Gastroesophageal sphincter (tissue), 4 donors: Measurements from ENCODE around the gene RGS12. TPM values are rescaled to one million over a fixed set of nuclear protein-coding genes. Genes with fewer than 3 reads are reported as not detected.

ENCODE experiments used
- ATAC-seq: fragments of 150-250 bp; one replicate; pipeline ENCODE4 v1.9.1; 2016; ENCODE audit warnings: mild to moderate bottlenecking, moderate library complexity
- H3K27ac ChIP-seq, 4 donors: fragments of 200-600 bp; sonication (generic) in 3 of 4; 1 replicate in 3 of 4; 2 replicates in 1 of 4; pipeline ENCODE4 v1.5.1; 2016 to 2019
- H3K27me3 ChIP-seq: fragments of 200-600 bp; sonication (generic); one replicate; pipeline ENCODE4 v1.5.1; 2019
- H3K36me3 ChIP-seq, 2 donors: fragments of 200-600 bp; sonication (generic); one replicate each; pipeline ENCODE4 v1.5.1; 2019; ENCODE audit warnings: control low read depth in 1 of 2
- H3K4me1 ChIP-seq, 3 donors: fragments of 200-600 bp; sonication (generic); 1 replicate in 2 of 3; 2 replicates in 1 of 3; pipeline ENCODE4 v1.5.1; 2016 to 2019; ENCODE audit warnings: control low read depth in 2 of 3
- H3K4me3 ChIP-seq, 2 donors: fragments of 200-600 bp; sonication (generic); one replicate each; pipeline ENCODE4 v1.5.1; 2019; ENCODE audit warnings: mild to moderate bottlenecking in 1 of 2, moderate library complexity in 1 of 2
- H3K9me3 ChIP-seq, 3 donors: fragments of 200-600 bp; sonication (generic); one replicate each; pipeline ENCODE4 v1.5.1; 2017 to 2019; ENCODE audit warnings: control low read depth in 2 of 3
- EP300 ChIP-seq: sonication (generic); formaldehyde crosslinking; IDR thresholded peaks from one replicate; pipeline ENCODE4 v1.6.1; 2017; ENCODE audit warnings: antibody characterized with exemption, mild to moderate bottlenecking
- POLR2A ChIP-seq, 2 donors: fragments of 450-650 bp; IDR thresholded peaks; one replicate each; pipeline ENCODE4 v1.6.1; 2017; ENCODE audit warnings: antibody characterized with exemption in 2 of 2, mild to moderate bottlenecking in 2 of 2, moderate library complexity in 1 of 2
- POLR2AphosphoS5 ChIP-seq: sonication (generic); formaldehyde crosslinking; IDR thresholded peaks from one replicate; pipeline ENCODE4 v1.6.1; 2017; ENCODE audit warnings: antibody characterized with exemption
- whole genome bisulfite sequencing, 2 donors: methylation state at CpG; one replicate each; pipeline ENCODE4 v1.1.5; 2018; ENCODE audit warnings: low coverage in 1 of 2; 5-methylcytosine and 5-hydroxymethylcytosine counted together
- total RNA-seq, 4 donors: library from RNA; depleted of rRNA; stranded (reverse); fragments of >200 nt; gene quantifications; one replicate each; pipeline ENCODE4 v1.1.0, GENCODE V29; 2016
- TF ChIP-seq, protein P1 (sequence below), 4 experiments: fragments of 200-600 bp in 2 of 4; fragments of 450-650 bp in 2 of 4; sonication (generic) in 1 of 4; IDR thresholded peaks; one replicate each; pipeline ENCODE4 v1.5.1; 2017 to 2019; ENCODE audit warnings: antibody characterized with exemption in 4 of 4, mild to moderate bottlenecking in 2 of 4, moderate library complexity in 2 of 4

RGS12 gene
- total RNA-seq, 4 donors from 2014 or later, result 24.1 to 32.7 (median 29.1) TPM

DNA sequence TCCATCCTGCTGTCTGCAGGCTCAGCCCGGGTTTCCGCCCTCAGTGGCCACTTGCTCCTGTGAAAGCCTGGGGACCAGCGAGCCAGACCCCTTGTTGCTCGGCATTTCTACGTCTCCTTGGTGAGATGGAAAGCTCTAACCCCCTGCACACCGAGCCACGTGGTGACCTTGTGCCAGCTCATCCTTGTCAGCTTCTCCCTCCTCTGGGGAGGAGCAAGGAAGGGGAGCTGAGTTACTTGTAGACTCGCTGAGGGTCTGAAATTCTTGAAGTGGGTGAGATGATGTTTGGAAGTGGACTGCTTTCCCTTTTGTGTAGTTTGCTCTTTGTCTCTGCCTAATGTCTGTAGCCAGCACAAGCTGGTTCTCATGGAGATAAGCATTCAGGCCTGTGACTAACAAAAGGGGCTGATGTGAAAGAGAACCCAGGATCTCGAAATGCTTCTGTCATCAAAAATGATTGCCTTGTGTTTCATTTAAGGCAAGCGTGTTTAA, 29.3 kb downstream of the RGS12 start:
- 51 to 70% methylated on average over 3 to 10 of the region's 10 CpGs for WGBS, 2 donors
- Histone ChIP-seq H3K4me3 (no peak overlapping the region), H3K4me1 (peaks cover 0 to 27% (median 0%) of the 10 kb centered on the region in 3 donors), H3K27ac (no peak overlapping the region), H3K36me3 (peaks cover 0 to 29% of the 10 kb centered on the region in 2 donors), H3K9me3 (no peaks in the 10 kb centered on the region), H3K27me3 (no peaks in the 10 kb centered on the region)
- TF ChIP-seq EP300 (no peak), POLR2A (IDR thresholded peaks at IDR 0.05) (no peak), POLR2AphosphoS5 (no peak)
- TF ChIP-seq, protein P1, sequence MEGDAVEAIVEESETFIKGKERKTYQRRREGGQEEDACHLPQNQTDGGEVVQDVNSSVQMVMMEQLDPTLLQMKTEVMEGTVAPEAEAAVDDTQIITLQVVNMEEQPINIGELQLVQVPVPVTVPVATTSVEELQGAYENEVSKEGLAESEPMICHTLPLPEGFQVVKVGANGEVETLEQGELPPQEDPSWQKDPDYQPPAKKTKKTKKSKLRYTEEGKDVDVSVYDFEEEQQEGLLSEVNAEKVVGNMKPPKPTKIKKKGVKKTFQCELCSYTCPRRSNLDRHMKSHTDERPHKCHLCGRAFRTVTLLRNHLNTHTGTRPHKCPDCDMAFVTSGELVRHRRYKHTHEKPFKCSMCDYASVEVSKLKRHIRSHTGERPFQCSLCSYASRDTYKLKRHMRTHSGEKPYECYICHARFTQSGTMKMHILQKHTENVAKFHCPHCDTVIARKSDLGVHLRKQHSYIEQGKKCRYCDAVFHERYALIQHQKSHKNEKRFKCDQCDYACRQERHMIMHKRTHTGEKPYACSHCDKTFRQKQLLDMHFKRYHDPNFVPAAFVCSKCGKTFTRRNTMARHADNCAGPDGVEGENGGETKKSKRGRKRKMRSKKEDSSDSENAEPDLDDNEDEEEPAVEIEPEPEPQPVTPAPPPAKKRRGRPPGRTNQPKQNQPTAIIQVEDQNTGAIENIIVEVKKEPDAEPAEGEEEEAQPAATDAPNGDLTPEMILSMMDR (IDR thresholded peaks at IDR 0.05), result no peak
- ATAC-seq, result no peak

DNA sequence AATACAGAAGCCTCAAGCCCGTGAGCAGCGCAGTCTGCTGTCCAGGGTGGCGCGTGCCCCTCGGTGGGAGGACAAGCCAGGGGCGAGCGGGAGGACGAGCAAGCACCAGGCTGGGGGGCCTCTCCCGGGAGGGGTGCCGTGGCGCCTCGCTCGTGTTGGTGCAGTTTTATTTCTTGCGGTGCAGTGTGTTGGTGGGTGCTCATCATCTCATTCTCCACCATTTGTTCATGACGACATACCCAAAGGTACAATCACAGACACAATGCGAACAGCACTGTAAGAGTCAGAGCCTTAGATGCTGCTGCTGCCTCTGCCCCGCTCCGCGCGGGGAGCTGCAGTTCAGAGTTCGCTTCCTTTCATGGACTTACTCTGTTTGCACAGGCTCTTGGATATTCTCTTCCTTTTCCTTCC, 30.3 kb downstream of the RGS12 start:
- no peak overlapping the region for H3K27ac ChIP-seq
- H3K4me1 ChIP-seq, result peaks cover 0 to 27% (median 0%) of the 10 kb centered on the region in 3 donors
- H3K27me3 ChIP-seq, result no peaks in the 10 kb centered on the region
- WGBS, 2 donors, result 82 to 90% methylated on average over 8 to 20 of the region's 21 CpGs
- no peaks in the 10 kb centered on the region for H3K9me3 ChIP-seq
- TF ChIP-seq, protein P1 (IDR thresholded peaks at IDR 0.05), result no peak
- TF ChIP-seq POLR2AphosphoS5, result no peak
- TF ChIP-seq POLR2A (IDR thresholded peaks at IDR 0.05), result no peak
- no peak for TF ChIP-seq EP300
- H3K36me3 ChIP-seq, result peaks cover 0 to 19% of the 10 kb centered on the region in 2 donors
- no peak overlapping the region for H3K4me3 ChIP-seq
- no peak for ATAC-seq

DNA sequence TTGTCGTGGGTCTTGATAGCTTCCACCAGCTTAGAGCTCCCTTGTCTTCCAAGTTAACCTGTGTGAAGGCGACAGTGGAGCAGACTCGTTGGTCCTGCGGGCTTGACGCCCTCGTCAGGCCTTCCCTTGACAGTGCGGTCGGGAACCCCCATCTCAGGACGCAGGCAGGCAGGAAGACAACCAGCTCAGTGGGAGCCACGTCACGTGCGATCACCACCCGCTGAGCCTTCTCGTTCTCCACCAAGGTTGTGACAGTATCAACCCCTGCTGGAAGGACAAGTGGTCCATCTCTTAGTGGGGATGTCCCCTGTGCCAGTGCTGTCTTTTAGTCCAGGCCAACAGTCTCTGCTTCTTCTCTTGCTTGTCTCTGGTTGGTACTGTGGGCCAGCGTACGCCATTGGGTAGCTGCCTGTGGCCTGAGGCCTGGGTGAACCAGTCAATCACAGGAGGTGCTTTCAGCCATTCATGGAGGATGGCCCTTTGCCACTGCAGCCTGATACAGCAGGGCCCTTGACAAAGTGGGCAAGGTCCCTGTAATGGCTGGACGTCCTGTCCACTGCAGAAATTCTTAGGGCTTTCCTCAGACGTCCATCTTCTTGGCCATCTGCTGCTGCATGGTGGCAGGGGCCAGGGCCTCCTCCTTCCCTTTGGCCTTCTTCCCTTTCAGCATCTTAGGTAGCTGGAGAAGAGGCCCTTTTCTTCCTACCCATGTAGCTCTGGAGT, 31.4 kb downstream of the RGS12 start:
- no peak for TF ChIP-seq POLR2AphosphoS5
- TF ChIP-seq, protein P1 (IDR thresholded peaks at IDR 0.05), result no peak
- TF ChIP-seq EP300, result no peak
- no peak for ATAC-seq
- WGBS, 2 donors, result 90 to 100% methylated on average over 2 to 3 of the region's 18 CpGs
- H3K27me3 ChIP-seq, result no peaks in the 10 kb centered on the region
- H3K36me3 ChIP-seq, result peaks cover 0 to 8% of the 10 kb centered on the region in 2 donors
- no peak overlapping the region for H3K4me3 ChIP-seq
- no peaks in the 10 kb centered on the region for H3K9me3 ChIP-seq
- H3K27ac ChIP-seq, result no peak overlapping the region
- H3K4me1 ChIP-seq, result peaks cover 0 to 27% (median 0%) of the 10 kb centered on the region in 3 donors

DNA sequence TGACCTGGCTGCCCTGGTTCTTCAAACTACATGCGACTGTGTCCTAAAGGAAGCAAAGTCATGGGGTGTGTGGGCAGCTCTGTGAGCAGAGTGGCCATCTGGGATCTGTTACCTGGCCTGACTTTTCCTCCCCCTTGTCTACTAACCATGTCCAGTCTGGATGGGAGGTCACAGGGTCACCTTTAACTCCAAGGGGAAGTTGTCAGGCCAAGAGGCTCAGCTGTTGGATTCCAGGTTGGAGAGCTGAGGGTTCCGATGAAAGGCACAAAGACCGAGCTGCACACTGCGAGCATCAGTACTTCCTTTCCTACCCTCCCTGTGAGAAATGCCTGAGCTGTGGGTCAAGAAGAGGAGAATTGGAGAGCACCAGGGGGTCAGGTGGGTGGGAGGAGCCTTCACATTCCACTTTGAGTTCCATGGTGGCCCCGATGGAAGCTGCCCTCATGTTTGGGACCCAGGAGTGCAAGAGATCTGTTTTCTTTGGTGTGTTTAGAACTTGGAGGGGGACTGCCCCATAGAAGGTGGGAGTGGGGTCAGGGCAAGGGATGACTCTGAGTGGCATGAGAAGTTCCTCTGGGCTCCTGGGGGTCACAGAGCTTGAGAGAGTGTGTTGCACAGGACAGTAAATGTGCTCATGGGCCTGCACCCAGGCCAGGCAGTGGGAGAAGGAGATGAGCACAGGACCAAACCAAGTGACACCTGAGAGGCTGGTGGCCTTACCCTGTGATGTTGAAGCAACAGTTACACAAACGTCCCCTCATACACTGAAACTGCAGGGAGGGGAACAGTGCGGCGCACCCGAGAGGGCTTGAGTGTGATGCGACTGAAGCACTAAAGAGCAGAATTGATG, 36.2 kb downstream of the RGS12 start:
- Histone ChIP-seq H3K27ac (no peak overlapping the region), H3K4me3 (no peak overlapping the region), H3K36me3 (no peaks in the 10 kb centered on the region), H3K4me1 (peaks cover 0 to 8% (median 0%) of the 10 kb centered on the region in 3 donors), H3K9me3 (no peaks in the 10 kb centered on the region), H3K27me3 (no peaks in the 10 kb centered on the region)
- no peak for ATAC-seq
- 91 to 97% methylated on average over 5 to 9 of the region's 10 CpGs for WGBS, 2 donors
- TF ChIP-seq POLR2A (IDR thresholded peaks at IDR 0.05) (no peak), POLR2AphosphoS5 (no peak), EP300 (no peak)
- TF ChIP-seq, protein P1 (IDR thresholded peaks at IDR 0.05), result no peak
